ENCODE results near the gene SLC16A10. TPM values are rescaled to one million over a fixed set of nuclear protein-coding genes. Genes with fewer than 3 reads are reported as not detected.
"Not testable (repeated sequence)": the region's sequence is repeated elsewhere in the genome, so short reads cannot be mapped to it uniquely, and the experiment has no call there.

SLC16A10 gene
- total RNA-seq, 1 donor from 2014 or later = 11.0 TPM

DNA sequence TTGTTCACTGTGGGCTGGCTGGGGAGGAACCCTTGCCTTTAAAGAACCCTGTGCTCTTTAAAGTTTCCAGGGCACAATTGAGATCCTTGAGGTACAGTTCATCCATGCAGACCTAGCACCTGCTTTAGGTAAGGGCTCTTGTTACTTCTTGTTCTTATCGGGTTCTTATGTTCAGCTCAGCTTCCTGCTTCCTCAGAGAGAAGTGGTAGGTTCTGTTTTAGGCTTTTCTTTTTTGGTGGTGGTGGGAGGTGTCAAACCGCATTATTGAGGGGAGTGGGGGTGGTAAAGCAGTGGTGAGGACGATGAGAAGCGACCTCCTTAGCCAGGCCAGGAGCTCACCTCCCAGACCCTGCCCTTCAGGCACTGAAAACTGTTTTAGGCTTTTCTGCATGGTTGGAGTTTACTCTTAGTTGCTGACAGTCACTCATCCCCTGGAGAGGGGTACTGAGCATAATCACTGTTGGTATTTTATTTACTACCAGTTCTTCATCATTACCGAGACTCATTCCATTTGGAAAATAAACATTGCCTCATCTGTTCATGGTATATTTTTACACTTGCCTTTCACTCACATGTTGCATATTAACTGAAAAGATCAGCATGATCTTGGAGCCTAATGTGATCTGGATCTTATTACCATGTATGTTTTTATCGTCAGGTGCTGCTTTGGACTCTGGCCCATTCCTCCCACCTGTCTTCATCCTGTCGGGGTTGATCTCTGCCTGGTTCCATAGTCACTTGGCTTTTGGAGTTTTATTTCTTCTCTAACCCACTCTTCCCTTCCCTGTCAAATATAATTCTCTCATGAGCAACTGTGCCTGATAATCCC, 35.4 kb downstream of the SLC16A10 start:
- FAIRE-seq (no peak), DNase-seq (ENCODE audit: low spot score in 2 of 2) (no peak)

- DNase-seq (ENCODE audit: low spot score in 2 of 2) (no peak), FAIRE-seq (no peak)
Observed at GRCh38 chr6:111124406-111124805, 37.1 kb downstream of the SLC16A10 start.

GRCh38 chr6:111129013-111129412, 41.7 kb downstream of the SLC16A10 start:
- DNase-seq (ENCODE audit: low spot score in 2 of 2) (no peak), FAIRE-seq (no peak)

DNA sequence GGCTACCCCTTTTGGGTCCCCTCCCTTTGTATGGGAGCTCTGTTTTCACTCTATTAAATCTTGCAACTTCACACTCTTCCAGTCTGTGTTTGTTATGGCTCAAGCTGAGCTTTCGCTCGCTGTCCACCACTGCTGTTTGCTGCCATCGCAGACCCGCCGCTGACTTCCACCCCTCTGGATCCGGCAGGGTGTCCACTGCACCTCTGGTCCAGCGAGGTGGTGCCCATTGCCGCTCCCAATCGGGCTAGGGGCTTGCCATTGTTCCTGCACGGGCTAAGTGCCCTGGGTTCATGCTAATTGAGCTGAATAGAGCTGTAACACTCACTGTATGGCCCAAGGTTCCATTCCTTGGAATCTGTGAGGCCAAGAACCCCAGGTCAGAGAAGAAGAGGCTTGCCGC, 43.7 kb downstream of the SLC16A10 start:
- not testable (repeated sequence) for FAIRE-seq; DNase-seq (ENCODE audit: low spot score in 2 of 2)

DNA sequence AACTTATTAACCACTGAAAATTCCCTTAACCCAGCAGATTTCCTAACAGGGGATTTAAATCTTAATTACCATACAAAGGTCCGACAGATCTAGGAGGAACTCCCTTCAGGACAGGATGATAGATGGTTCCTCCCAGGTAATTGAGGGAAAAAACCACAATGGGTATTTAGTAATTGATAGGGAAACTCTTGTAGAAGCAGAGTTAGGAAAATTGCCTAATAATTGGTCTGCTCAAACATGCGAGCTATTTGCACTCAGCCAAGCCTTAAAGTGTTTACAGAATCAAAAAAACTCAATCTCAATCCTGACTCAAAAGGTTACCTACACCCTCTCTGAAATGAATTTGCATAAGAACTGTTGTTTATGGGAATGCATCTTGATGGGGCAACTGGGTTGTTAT, 45.4 kb downstream of the SLC16A10 start:
- not testable (repeated sequence) for FAIRE-seq

GRCh38 chr6:111134236-111134869, 47.0 kb downstream of the SLC16A10 start:
- FAIRE-seq; DNase-seq (ENCODE audit: low spot score in 2 of 2): not testable (repeated sequence)

More for the DNA sequence above, 45.4 kb downstream of the SLC16A10 start:
- DNase-seq (ENCODE audit: low spot score in 2 of 2) = not testable (repeated sequence)

DNA sequence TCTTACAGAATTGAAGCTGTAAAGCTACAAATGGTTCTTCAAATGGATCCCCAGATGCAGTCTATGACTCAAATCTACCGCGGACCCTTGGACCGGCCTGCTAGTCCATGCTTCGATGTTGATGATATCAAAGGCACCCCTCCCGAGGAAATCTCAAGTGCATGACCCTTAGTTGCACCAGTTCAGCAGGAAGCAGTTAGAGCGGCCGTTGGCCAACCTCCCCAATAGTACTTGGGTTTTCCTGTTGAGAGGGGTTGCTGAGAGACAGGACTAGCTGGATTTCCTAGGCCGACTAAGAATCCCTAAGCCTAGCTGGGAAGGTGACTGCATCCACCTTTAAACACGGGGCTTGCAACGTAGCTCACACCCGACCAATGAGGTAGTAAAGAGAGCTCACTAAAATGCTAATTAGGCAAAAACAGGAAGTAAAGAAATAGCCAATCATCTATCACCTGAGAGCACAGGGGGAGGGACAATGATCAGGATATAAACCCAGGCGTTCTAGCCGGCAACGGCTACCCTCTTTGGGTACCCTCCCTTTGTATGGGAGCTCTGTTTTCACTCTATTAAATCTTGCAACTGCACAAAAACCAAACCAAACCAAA, 50.3 kb downstream of the SLC16A10 start:
- DNase-seq (ENCODE audit: low spot score in 2 of 2); FAIRE-seq: not testable (repeated sequence)

GRCh38 chr6:111147440-111147839, 60.1 kb downstream of the SLC16A10 start:
- DNase-seq (ENCODE audit: low spot score in 2 of 2) (no peak), FAIRE-seq (no peak)

- no peak for DNase-seq (ENCODE audit: low spot score in 2 of 2)
- no peak for FAIRE-seq
Observed at GRCh38 chr6:111148110-111148509, 60.8 kb downstream of the SLC16A10 start.

DNA sequence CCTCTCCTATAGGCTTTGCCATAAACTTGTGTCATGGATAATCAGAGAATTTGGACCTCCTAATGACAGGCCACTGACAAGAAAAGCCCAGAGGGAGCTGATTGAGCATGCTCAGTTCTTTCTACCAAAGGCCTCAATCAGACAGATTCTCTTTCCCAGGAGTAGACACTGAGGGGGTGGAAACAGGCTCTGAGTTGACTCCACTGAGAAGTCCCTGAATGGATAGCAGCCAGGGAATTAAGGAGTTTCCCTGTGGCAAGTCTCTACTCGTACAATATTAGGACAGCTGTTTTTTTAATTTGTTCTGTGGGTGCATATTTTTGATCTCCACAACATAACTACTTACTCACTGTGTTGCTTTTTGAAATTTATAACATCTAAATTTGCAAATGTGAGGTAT, 63.3 kb downstream of the SLC16A10 start:
- FAIRE-seq (no peak), DNase-seq (ENCODE audit: low spot score in 2 of 2) (no peak)

GRCh38 chr6:111154981-111155380, 67.7 kb downstream of the SLC16A10 start:
- DNase-seq (ENCODE audit: low spot score in 2 of 2) (no peak), FAIRE-seq (no peak)

DNA sequence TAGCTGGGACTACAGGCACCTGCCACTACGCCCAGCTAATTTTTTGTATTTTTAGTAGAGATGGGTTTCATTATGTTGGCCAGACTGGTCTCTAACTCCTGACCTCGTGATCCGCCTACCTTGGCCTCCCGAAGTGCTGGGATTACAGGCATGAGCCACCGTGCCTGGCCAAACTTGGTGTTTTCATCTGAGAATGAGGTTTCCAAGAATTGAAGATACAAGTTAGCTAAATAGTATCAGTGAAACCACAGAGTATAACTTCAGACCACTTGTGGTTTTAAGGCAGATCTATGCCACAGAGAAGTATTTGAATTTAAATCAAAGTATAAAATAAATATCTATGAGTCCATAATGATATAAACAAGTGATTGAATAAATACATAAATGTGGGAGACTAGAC, 70.1 kb downstream of the SLC16A10 start:
- DNase-seq (ENCODE audit: low spot score in 2 of 2) (no peak), FAIRE-seq (no peak)

GRCh38 chr6:111159633-111160032, 72.3 kb downstream of the SLC16A10 start:
- DNase-seq (ENCODE audit: low spot score in 2 of 2) = no peak
- no peak for FAIRE-seq

DNA sequence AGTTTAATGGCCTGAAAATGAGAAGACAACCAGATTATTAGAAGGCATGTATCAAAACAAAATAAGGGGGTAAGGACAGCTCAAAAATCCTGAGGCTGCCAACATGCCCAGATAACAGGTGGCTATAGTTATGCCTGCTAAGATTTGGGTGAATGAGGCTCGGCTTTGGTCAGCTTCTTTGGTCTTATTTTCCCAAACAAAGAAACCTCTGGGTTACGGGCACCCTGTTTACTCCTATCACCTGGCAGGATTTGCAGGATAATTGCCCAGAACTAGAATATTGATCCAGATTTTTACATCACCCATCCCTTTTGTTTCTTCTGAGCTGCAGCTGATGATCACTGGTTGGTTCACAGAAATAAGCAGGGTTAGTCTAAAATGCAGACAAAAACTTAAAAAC, 74.3 kb downstream of the SLC16A10 start:
- no peak for FAIRE-seq
- DNase-seq (ENCODE audit: low spot score in 2 of 2) = no peak

DNA sequence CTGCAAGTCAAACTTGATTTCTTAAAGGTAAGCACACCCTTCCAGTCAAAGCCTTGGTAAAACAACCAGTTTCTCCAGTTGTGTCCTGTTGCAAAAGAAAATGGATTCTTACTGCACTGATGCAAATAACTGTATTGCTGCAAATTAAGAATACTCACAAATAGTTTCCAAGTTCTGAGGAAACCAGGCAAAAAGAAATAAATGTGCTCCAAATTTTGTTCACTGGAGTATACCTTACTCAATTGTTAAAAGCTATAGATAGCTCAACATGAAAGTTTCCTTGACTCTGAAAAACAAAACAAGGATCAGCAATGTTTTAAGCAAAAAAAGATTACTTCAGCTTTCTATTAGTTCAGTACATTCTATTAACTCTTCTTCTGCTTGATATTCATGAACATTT, 75.2 kb downstream of the SLC16A10 start:
- FAIRE-seq (no peak), DNase-seq (ENCODE audit: low spot score in 2 of 2) (no peak)

DNA sequence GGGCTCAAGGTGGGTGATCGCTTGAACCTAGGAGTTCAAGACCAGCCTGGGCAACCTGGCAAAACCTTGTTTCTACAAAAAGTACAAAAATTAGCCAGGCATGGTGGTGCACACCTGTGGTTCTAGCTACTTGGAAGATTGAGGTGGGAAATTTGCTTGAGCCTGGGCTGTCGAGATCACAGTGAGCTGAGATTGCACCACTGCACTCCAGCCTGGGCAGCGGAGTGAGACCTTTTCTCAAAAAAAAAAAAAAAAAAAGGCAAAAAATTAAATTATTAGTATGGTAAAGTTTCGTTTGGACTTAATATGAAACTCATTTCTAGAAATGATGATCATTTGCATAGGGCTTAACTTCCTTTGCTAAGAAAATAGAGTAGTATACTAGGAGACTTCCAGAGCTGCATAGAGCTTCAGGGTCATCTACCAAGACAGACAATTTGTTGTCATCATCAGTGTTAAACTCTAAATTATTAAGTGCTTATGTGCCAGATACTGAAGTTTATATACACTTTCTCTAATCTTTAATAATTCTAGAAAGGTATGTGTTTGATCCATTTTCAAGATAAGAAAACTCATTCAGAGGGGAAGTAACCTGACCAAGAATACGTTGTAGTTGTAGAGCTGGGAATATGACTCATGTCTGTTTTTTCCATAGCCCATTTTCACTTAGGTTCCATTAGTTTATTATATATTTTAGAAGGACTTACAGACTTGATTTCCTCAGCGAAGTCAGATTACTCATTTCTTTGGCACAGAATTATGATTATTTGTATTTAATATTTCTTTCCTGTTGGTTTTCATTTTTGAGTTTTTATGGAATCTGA, 84.5 kb downstream of the SLC16A10 start:
- DNase-seq (ENCODE audit: low spot score in 2 of 2) (no peak), FAIRE-seq (no peak)

DNA sequence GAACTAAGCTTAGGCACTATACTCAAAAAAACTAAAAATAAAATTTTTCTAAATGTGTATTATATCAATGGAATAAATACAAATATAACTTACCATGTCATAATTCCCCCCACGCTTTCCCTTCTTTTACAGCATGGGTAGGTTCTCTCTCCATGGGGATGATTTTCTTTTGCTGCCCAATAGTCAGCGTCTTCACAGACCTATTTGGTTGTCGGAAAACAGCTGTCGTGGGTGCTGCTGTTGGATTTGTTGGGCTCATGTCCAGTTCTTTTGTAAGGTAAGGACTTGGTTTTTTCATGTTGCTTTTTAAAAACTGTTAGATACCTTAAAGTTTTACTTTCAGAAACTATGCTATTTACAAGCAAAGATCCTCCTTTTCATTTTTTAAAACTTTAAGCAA, 85.3 kb downstream of the SLC16A10 start:
- DNase-seq (ENCODE audit: low spot score in 2 of 2) = no peak
- no peak for FAIRE-seq

DNA sequence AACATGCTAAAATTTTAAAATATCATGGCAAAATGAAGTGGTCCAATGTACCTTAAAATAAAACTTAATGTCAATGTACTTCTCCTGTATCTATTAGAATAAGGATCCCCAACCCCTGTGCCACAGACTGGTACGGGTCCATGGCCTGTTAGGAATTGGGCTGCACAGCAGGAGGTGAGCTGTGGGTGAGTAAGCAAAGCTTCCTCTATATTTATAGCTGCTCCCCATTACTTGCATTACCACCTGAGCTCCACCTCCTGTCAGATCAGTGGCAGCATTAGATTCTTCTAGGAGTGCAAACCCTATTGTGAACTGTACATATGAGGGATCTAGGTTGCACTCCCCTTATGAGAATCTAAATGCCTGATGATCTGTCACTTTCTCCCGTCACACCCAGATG, 86.0 kb downstream of the SLC16A10 start:
- DNase-seq (ENCODE audit: low spot score in 2 of 2) (no peak), FAIRE-seq (no peak)

- no peak for FAIRE-seq
Observed at GRCh38 chr6:111173946-111174345, 86.6 kb downstream of the SLC16A10 start.

DNA sequence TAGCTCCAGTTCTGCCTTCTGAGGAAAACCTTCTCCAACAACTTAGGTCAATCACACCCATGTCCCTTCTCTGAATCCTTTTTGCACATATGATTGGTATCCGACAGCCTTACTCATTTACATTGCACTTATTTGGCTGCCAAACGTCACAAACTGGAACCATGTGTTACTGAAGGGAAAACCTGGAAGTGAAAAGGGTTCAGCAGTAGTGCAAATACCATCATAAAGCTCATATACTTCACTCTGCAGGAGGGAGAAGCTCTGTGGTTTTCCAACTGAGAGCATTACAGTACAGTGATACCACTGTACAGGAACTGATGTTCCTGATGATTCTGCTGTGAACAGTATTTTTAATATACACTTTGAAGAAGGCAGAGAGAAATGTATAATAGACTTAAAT, 87.8 kb downstream of the SLC16A10 start:
- DNase-seq (ENCODE audit: low spot score in 2 of 2) = no peak
- no peak for FAIRE-seq

More at GRCh38 chr6:111173946-111174345, 86.6 kb downstream of the SLC16A10 start:
- no peak for DNase-seq (ENCODE audit: low spot score in 2 of 2)

All from frontal cortex (tissue), 4 donors.